GM23248 (cell line): ENCODE results near the gene STKLD1.

ENCODE experiments used
- EZH2 ChIP-seq: fragments of 200-600 bp; sonication (generic); IDR thresholded peaks from 2 replicates; pipeline ENCODE4 v1.6.1; 2018; ENCODE audit warnings: antibody characterized with exemption, mild to moderate bottlenecking; ENCODE audit not compliant: insufficient read depth, poor library complexity, severe bottlenecking
- EZH2phosphoT487 ChIP-seq: fragments of 200-600 bp; sonication (generic); IDR thresholded peaks from 2 replicates; pipeline ENCODE4 v1.6.1; 2018; ENCODE audit warnings: antibody characterized with exemption, moderate library complexity, mild to moderate bottlenecking, low read depth; ENCODE audit not compliant: insufficient read depth

- TF ChIP-seq EZH2phosphoT487 (no peak), EZH2 (no peak)
Observed at GRCh38 chr9:133401588-133401987, 25.4 kb downstream of the STKLD1 start.
